Measurements from ENCODE around the gene FBN3.

DNA sequence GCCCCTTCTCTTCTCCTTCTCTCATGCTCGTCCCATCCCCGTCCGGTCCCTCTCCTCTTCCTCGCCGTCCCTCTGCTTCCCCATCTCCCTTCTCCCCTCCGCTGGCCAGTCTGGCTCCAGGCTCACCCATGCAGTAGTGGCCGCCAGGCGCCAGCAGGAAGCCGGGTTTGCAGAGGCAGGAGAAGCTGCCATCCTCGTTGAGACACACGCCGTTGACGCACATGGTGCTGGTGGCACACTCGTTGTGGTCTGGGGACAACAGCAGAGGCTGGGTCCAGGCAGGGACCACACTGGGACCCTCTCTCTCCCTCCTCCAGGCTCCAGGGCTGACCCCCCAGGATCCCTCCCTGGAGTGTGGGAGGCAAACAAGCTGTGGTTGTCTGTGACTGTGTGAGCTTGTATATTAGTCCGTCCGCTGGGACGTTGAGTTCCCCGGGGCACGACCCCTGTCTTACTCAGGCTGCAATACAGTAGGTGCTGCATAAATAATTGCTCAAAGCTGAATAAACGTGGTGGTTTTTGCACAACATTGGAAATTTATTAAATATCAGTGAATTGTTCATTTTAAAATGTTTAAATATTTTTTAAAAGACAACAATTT, 16.4 kb downstream of the FBN3 start:
- TF ChIP-seq CTCF (IDR thresholded peaks at IDR 0.05) (no peak), POLR2AphosphoS5 (IDR thresholded peaks at IDR 0.05) (no peak), POLR2A (IDR thresholded peaks at IDR 0.05) (no peak), EP300 (IDR thresholded peaks at IDR 0.05) (no peak)

All from stomach (tissue), 4 donors.